Hematopoietic multipotent progenitor cell treated with erythropoietin and hydrocortisone succinate and interleukin-3 and kit ligand, for 8 days (in vitro differentiated cells): ENCODE data around the gene CISD2.
"Not testable (repeated sequence)": the region's sequence is repeated elsewhere in the genome, so short reads cannot be mapped to it uniquely, and the experiment has no call there.

Experiments used
- DNase-seq: peaks from one replicate; pipeline ENCODE4 v3.0.0-alpha.2; 2015

CISD2 gene

DNA sequence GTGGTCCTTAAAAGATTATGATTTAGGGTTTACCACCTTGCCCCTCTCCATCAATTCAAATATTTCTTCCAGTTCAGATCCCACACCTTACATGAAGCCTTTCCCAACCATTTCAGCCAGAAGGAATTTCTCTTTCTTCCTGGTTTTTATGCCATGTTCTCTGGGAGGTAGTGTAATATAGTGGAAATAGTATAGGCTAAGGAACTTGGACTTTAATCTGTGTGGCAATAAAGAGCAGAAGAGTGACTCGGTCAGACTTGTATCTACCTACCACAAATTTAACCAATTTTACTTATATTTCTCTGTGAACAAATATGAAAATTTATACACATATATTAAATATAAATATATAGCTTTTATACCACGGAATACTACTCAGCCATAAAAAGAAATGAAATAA, 18.4 kb upstream of the CISD2 start:
- DNase-seq, result no peak

DNA sequence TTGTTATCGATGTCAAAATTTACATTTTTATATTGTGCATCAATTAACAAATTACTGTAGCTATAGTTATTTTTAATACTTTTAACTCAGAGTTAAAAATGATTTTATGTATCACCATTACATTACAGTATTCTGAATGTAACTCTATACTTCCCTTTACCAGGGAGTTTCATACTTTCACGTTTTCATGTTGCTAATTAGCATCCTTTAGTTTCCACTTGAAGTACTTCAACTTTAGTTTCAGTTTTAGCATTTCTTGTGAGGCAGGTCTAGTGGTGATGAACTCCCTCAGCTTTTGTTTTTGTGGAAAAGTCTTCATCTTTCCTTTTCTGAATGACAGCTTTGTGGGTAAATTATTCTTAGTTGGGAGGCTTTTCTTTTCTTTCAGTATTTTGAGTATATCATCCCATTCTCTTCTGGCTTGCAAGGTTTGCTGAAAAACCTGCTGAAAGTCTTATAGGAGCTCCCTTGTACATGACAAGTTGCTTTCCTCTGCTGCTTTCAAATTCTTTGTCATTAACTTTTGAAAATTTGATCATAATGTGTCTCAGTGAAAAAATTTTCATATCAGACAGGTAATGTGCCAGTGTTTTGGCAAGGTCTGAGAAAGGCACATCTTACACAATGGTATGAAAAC, 9.8 kb upstream of the CISD2 start:
- no peak for DNase-seq

DNA sequence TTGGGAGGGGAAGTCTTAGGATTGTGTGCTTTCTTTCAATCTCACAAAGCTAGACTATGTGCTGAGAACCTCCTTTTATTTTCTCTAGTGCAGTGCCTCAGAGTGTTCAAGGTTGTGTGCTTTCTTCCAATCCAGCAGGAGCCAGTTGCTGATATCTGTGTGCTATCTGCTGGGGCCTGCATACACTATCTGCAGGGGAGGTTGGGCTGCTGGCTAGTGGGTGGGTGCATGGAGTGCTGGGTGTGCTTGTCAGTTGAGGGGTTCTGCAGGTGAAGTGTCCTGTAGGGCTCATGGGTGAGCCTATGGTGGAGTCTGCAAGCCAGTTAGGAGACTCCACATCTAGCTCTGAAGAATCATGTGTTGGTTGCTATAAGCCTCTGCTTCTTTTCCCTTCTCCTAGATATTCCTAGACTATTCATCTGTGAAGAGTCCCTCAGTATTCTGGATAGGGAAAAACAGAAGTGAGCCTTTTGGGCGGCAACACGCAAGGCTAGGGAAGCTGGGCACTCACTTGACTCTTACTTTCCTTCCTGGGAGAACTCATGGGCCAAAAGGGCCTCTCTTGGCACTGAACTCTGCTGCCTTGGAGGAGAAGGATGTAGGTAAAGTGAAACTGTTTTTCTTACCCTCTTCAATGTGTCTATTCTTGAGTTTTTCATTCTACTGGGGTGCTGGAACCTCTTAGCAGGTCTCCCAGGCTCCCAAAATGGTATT, 8.0 kb upstream of the CISD2 start:
- peak; percentile 77 for DNase-seq

DNA sequence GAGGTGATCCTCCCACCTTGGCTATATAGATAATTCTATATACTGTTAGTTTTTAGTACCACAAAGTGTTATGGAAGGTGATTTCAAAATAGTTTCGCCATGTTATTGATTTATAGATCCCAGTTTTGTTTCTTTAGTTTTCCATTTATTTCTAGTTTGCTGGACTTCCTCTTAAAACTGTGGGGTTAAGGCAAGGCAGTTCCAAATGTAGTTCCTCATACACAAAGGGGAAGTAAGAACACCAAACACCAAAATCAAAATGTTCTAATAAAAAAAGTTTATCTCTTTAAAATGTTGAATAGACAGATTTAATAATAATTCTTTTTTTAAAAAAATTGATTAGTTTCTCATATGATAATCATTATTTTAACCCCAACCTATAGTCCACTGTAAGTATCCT, 6.8 kb upstream of the CISD2 start:
- DNase-seq, result no peak

DNA sequence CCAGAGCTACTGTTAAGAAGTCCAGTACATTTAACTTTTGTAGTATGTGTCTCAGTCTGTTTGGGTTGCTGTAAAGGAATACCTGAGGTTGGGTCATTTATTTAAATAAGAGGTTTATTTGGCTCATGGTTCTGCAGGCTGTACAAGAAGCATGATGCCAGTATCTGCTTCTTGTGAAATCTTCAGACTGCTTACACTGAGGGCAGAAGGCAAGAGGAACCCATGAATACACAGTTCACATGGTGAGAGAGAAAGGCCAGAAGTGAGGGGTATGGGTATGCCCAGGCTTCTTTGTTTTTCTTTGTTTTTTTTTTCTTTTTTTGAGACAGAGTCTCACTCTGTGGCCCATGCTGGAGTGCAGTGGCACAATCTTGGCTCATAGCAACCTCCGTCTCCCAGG, 6.0 kb upstream of the CISD2 start:
- no peak for DNase-seq

DNA sequence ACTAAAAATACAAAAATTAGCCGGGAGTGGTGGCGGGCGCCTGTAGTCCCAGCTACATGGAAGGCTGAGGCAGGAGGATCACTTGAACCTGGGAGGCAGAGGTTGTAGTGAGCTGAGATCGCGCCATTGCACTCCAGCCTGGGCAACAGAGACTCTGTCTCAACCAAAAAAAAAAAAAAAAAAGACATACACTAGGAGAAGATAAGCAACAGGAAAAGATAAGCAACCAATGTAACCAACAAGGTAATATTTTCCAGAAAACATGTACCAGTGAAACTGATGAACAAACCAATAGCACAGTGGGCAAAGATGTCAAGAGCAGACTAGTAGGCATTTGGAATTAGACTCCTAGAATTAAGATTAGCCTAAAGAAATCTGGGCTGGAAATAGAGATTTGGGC, 3.5 kb upstream of the CISD2 start:
- DNase-seq, result peak; percentile 59

DNA sequence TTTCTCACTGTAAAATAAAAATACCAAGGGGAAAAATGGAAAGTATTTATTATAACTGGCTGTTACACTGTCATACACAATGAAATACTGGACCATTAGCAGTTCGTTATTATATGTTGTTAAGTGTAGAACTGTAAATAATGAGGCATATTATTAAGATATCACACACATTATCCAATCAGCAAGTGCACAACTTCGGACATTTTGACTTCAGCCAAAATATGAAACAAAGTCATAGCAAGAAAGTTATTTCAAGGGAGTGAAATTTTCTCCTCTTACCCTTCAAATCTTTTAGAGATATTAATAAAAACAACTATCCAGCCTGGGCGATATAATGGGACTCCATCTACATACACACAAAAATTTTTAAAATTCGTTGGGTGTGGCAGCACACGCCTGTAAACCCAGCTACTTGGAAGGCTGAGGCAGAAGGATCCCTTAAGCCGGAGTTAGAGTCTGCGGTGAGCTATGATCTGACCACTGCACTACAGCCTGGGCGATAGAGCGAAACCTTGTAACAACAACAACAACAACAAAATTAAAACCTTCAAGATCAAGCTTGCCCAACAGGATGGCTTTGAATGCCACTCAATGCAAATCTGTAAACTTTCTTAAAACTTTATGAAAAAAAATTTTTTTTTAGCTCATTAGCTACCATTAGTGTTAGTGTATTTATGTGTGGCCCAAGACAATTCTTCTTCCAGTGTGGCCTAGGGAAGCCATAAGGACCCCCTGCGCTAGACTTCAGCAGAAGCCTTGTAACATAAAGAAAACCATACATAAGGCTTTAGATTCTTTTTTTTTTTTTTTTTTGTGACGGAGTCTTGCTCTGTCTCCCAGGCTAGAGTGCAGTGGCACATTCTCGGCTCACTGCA, 1.3 kb upstream of the CISD2 start:
- DNase-seq, result peak; percentile 68

DNA sequence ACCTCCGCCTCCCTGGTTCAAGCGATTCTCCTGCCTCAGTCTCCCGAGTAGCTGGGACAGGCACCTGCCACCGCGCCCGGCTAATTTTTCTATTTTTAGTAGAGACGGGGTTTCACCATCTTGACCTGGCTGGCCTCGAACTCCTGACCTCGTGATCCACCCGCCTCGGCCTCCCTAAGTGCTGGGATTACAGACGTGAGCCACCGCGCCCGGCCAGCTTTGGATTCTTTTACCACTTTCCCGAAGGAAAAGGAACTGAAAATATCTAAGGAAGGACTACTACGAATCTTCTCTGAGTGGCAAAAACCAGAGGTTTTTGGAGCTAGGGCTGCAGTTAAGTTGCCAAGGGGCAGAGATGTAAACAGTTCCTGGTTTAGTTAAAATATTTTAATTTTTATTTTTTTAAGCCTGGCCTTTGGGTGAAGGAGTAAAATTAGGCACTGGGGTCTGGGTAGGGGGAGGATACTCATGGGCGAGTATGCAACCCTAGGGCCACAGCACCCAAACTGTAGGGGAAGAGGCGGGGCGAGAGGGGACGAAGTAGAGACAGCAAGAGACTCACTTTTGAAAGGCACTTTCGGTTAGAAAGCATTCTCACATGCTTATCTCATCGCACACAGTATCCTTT, 525 bp upstream of the CISD2 start:
- DNase-seq, result no peak

DNA sequence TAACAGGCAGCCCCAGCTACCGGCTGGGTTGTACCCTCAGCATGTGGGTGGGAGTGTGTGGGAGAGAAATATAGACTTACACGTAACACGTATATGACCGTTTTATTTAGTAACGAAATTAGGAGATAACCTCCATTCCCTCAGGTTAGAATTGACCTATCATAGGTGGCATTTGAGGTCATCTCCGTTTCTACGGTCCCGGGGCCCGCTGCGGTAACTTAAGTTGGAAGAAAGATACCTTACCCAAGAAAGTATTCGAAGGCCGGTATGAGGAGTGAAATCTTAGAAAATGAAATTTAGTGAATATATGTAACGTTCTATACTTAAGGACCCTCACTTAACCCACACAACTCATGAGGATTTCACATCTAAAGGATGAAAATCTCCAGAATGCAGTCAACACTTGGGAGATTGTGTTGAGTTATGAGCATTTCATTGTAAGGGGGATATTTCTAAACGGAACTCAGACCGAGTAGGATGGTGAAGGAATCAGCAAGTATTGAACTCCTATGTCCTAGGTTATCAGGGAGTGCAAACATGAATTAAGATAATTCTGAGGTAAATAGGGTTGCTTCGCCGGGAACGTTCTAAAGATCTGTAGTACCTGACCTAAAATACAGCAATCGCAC, 891 bp downstream of the CISD2 start:
- DNase-seq, result peak; percentile 47

DNA sequence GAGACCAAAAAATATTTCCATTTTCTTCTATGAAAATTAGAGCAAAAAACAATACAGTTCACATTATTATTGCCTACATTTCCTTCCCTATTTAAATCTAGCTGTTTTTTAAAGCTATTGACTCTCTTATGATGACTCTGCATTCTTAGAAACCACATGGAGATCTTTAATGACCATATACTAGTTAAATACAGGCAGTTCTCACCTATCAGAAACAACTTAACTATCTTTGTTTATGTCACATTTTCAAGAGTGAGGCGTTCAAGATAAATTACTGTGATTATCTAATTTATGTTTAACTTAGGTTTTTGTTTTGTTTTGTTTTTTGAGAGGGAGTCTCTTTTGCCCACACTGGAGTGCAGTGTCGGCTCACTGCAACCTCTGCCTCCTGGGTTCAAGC, 3.0 kb downstream of the CISD2 start:
- DNase-seq, result peak; percentile 79

DNA sequence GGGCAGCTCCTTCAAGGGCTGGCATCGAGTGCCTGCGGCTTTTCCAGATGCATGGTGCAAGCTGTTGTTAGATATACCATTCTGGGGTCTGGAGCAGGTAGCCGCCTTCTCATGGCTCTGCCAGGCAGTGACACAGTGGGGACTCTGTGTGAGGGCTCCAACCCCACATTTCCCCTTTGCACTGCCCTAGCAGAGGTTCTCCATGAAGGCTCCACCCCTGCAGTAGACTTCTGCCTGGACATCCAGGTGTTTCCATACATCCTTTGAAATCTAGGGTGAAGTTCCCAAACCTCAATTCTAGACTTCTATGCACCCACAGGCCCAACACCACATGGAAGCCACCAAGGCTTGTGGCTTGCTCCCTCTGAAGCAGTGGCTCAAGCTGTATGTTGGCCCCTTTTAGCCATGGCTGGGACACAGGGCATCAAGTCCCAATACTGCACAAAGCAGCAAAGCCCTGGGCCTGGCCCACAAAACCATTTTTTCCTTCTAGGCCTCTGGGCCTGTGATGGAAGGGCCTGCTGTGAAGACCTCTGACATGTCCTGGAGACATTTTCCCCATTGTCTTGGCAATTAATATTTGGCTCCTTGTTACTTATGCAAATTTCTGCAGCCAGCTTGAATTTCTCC, 8.8 kb downstream of the CISD2 start:
- DNase-seq, result not testable (repeated sequence)

DNA sequence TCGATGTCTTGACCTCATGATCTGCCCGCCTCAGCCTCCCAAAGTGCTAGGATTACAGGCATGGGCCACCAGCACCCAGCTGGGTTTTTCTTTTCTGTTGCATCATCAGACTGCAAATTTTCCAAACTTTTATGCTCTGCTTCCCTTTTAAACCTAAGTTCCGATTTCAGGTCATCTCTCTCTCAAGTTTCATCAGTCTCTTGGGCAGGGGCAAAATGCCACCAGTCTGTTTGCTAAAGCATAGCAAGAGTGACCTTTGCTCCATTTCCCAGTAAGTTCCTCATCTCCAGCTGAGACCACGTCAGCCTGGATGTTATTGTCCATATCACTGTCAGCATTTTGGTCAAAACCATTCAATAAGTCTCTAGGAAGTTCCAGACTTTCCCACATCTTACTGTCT, 9.6 kb downstream of the CISD2 start:
- not testable (repeated sequence) for DNase-seq

DNA sequence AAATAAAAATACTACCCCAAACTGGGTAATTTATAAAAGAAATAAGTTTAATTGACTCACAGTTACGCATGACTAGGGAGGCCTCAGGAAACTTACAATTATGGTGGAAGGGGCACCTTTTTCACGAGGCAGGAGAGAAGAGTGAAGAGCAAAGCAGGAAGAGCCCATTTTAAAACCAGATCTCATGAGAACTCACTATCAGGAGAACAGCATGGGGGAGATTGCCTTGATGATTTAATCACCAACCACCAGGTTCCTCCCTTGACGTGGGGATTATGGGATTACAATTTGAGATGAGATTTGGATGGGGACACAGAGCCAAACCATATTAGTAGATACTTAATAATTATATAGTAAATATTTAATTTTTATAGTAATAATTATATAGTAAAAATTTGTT, 10.1 kb downstream of the CISD2 start:
- DNase-seq, result peak; percentile 38

DNA sequence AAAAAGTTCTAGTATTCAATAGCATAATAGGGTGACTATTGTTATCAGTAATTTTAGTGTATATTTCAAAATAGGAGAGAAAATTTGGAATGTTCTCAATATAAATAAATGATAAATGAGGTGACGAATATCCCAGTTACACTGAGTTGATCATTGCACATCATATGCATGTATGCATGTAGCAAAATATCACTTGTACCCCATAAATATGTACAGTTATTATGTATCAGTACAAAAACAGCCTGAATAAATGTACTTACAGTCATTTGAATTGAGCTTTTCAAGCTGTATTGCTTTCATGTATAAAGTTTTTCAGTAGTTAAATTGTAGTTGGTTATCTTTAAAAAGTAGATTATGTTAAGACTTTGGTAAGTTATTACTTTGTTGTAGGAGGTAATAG, 12.6 kb downstream of the CISD2 start:
- no peak for DNase-seq

DNA sequence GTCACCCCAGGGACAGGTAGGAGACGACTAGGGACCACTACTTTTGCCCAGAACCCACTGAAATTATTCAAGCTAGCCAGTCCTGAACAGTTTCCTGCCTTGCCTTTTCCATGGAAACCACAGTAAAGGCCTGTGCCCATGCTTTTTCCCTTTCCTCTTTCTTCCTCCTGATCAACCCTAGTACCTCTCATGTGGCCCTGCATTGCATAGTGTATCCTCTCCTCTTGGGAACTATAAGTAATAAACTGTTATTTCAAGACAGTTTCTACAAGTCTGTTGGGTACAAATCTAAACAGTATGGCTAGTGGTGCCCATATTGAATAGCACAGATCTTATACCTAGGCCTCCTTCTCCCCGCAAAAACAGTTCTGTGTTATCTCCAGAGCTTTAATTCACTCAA, 14.5 kb downstream of the CISD2 start:
- no peak for DNase-seq

DNA sequence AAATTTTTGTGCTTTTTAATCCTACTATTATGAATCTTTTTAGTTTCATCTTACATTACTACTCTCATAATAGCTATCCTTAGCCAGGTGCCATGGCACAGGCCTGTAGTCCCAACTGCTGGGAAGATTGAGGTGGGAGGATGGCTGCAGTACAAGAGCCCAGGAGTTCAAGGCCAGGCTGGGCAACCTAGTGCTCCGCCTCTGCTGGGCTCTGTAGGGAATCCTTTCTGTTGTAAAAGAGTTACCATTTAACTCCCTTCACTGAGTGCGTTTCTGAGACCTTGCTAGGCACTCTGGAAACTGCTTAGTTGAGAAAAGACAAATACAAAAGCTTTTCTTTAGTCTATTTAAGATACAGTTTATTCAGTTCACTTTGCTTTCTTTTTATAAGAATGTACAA, 19.8 kb downstream of the CISD2 start:
- not testable (repeated sequence) for DNase-seq

DNA sequence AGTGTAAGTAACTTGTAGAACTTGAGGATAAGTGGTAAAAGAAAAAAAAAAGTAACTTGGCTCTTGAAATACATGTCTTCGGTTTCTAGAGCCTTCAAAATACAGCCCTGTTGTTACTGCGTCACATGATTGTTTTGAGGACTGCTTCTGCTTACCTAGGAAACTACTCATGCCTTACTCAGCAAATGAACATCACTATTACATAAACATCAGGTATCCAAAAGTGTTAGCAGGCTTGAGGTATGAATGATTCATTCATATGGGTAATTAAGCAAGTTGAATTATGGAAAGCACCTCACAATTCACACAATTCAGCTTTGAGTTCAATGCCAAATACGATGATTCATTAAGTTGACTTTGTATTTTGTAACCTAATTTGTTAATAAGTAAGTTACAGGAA, 21.1 kb downstream of the CISD2 start:
- not testable (repeated sequence) for DNase-seq

DNA sequence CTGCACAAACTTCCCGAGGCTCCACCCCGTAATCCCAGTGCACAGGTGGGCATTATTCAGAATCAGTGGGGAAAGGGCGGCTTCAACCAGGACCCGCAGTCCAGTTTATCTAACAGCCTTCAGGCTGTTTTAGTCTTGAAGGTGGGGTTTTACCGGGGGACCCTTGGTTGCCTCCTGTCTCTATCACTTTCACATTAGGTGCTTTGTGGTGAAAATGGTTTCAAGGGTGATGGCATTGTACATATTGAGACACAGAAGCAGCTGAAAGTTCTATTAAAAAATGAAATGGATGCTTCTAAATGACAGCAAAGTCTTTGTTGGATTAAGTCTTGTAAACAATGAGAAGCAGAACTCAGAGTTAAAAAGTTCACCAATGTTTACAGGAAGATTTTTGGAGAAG, 27.8 kb downstream of the CISD2 start:
- DNase-seq, result not testable (repeated sequence)

DNA sequence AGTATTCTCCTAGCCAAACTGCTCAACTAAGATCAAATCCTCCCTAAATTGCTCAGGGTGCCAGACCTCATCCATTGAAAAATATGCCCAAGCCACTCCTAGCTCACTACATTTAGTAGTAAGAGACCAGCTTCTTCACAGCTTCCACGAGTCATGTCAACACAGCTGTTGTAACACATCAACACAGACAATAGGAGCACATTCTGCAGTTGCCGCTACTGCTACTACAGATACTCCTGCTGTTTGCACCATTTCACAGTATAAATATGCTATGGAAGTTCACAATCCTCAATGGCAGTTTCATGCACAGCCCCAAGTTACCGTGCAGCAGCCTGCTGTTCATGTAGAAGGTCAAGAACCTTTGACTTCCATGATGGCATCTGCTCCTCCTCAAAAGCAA, 28.8 kb downstream of the CISD2 start:
- DNase-seq, result not testable (repeated sequence)

DNA sequence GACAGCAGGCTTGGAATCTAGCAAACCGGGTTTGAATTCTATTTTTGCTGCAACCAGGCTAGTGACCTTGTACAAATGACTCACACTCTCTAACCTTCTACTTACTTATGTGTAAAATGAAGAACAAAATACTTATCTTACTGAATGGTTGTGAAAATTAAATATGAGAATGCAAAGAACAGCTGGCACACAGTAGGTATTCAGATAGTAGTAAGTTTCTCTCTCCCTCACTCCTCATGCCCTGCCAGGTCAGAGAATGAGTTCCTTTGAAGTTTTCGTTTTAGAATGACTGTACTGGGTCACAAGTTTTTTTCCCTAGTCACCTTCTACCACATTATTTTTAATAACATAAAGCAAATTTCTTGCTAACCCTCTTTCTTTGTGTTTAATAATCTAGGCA, 33.0 kb downstream of the CISD2 start:
- no peak for DNase-seq

DNA sequence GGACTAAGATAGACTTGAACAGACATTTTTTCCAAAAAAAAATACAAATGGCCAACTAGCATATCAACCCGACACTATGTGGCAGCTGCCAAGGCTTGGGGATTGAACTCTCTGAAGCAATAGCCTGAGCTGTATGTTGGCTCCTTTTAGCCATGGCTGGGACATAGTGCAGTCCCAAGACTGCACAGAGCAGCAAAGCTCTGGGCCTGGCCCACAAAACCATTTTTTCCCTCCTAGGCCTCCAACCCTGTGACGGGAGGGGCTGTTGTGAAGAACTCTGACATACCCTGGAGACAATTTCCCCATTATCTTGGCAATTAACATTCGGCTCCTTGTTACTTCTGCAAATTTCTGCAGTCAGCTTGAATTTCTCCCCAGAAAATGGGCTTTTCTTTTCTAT, 50.1 kb downstream of the CISD2 start:
- no peak for DNase-seq

DNA sequence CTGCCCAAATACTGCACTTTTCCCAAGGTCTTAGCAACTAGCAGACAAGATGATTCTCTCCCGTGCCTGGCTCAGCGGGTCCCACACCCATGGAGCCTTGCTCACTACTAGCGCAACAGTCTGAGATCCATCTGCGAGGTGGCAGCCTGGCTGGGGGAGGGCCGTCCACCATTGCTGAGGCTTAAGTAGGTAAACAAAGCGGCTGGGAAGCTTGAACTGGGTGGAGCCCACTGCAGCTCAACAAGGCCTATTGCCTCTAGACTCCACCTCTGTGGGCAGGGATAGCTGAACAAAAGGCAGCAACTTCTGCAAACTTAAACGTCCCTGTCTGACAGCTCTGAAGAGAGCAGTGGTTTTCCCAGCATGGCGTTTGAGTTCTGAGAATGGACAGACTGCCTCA, 50.9 kb downstream of the CISD2 start:
- not testable (repeated sequence) for DNase-seq
